PFSK-1 (cell line): Measurements from ENCODE around the gene STX1A.

Source experiments
- FOXP2 ChIP-seq: optimal IDR thresholded peaks from 2 replicates; pipeline ENCODE3; 2011; ENCODE audit warnings: borderline replicate concordance, control low read depth, inconsistent platforms; ENCODE audit not compliant: insufficient read depth; ENCODE audit errors: extremely low read length, extremely low read depth
- POLR2AphosphoS5 ChIP-seq: IDR thresholded peaks from 2 replicates; pipeline ENCODE4 v1.6.1; 2012; ENCODE audit warnings: low read depth, mild to moderate bottlenecking, control low read depth, low read length, moderate library complexity
- SIN3A ChIP-seq: IDR thresholded peaks from 2 replicates; pipeline ENCODE4 v1.6.1; 2012; ENCODE audit warnings: mild to moderate bottlenecking, low read length, moderate library complexity, borderline replicate concordance; ENCODE audit not compliant: insufficient read depth
- TAF1 ChIP-seq: IDR thresholded peaks from 2 replicates; pipeline ENCODE4 v1.6.1; 2012; ENCODE audit warnings: low read length, control low read depth, borderline replicate concordance; ENCODE audit not compliant: insufficient read depth
- TF ChIP-seq, protein P1 (sequence below), 2 experiments: IDR thresholded peaks; 2 replicates each; pipeline versions ENCODE4 v1.6.1 to v1.8.0; 2011 to 2012; ENCODE audit warnings: low read depth in 2 of 2, low read length in 2 of 2, control low read depth in 1 of 2, inconsistent platforms in 1 of 2, mild to moderate bottlenecking in 1 of 2, moderate library complexity in 1 of 2; ENCODE audit not compliant: insufficient read depth in 1 of 2

STX1A gene

DNA sequence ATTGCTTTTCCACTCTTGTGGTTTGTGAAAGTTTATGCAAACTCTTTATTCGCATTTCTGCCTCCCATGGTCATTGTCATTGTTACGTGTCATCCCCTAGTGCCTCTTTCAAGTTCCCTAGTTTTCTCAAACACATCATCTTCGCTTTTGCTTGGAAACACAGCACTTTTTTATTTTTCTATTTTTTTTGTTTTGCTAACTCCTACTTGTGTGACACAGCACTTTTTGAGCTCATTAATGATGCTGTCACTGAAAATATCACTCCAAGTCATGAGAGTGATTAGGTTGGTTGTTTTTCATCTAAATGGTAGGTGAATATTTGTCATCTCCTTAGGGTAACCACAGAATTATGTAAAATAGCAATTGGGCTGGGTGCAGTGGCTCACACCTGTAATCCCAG is 8.5 kb upstream of the STX1A start:
- TF ChIP-seq POLR2AphosphoS5: no peak

DNA sequence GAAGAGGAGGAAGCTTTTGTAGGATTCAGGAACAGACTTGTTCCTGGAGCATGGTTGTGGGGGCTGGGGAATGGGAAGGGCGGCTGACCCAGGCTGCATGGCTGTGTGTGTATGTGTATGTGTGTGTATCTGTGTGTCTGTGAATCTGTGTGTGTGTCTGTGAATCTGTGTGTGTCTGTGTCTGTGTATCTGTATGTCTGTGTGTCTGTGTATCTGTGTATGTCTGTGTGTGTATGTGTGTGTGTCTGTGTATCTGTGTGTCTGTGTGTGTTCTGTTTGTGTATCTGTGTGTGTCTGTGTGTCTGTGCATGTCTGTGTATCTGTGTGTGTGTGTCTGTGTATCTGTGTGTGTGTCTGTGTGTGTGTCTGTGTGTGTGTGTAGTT is 6.6 kb upstream of the STX1A start:
- TF ChIP-seq FOXP2 (no peak), POLR2AphosphoS5 (no peak), TAF1 (no peak), SIN3A (no peak)
- TF ChIP-seq, protein P1, sequence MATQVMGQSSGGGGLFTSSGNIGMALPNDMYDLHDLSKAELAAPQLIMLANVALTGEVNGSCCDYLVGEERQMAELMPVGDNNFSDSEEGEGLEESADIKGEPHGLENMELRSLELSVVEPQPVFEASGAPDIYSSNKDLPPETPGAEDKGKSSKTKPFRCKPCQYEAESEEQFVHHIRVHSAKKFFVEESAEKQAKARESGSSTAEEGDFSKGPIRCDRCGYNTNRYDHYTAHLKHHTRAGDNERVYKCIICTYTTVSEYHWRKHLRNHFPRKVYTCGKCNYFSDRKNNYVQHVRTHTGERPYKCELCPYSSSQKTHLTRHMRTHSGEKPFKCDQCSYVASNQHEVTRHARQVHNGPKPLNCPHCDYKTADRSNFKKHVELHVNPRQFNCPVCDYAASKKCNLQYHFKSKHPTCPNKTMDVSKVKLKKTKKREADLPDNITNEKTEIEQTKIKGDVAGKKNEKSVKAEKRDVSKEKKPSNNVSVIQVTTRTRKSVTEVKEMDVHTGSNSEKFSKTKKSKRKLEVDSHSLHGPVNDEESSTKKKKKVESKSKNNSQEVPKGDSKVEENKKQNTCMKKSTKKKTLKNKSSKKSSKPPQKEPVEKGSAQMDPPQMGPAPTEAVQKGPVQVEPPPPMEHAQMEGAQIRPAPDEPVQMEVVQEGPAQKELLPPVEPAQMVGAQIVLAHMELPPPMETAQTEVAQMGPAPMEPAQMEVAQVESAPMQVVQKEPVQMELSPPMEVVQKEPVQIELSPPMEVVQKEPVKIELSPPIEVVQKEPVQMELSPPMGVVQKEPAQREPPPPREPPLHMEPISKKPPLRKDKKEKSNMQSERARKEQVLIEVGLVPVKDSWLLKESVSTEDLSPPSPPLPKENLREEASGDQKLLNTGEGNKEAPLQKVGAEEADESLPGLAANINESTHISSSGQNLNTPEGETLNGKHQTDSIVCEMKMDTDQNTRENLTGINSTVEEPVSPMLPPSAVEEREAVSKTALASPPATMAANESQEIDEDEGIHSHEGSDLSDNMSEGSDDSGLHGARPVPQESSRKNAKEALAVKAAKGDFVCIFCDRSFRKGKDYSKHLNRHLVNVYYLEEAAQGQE (IDR thresholded peaks at IDR 0.05; ENCODE audit: insufficient read depth in 1 of 2, low read depth in 2 of 2, low read length in 2 of 2): no peak

DNA sequence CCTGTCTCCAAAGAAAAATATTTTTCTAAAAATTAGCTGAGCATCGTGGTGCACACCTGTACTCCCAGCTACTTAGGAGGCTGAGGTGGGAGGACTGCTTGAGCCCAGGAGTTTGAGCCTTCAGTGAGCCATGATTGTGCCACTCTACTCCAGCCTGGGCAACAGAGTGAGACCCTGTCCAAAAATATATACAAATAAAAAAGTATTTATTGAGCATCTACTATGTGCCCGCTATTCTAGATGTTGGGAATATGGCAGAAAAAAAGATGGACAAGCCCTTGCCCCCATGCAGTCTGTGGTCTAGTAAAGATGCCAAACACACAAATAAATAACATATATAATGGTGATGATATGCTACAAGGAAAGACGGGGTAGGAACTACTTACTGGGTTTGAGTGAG is 4.3 kb upstream of the STX1A start:
- no peak for TF ChIP-seq FOXP2

DNA sequence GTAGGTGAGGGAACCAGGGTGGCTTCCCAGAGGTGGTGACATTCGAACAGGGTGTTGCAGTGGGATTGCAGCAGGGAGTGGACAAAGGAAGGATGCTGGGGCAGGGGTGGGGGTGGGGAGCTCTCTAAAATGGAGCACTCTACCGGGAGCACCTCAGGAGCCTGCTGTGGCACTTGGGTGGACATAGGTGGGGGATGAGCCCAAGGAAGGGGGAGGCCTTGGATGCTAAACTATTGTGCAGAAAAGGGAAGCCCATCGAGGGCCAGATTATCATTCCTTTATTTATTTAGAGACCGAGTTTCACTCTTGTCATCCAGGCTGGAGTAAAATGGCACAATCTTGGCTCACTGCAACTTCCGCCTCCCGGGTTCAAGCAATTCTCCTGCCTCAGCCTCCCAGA is 3.3 kb upstream of the STX1A start:
- TF ChIP-seq SIN3A (no peak), TAF1 (no peak), POLR2AphosphoS5 (no peak), FOXP2 (no peak)
- TF ChIP-seq, protein P1 (IDR thresholded peaks at IDR 0.05; ENCODE audit: insufficient read depth in 1 of 2, low read depth in 2 of 2, low read length in 2 of 2): no peak

DNA sequence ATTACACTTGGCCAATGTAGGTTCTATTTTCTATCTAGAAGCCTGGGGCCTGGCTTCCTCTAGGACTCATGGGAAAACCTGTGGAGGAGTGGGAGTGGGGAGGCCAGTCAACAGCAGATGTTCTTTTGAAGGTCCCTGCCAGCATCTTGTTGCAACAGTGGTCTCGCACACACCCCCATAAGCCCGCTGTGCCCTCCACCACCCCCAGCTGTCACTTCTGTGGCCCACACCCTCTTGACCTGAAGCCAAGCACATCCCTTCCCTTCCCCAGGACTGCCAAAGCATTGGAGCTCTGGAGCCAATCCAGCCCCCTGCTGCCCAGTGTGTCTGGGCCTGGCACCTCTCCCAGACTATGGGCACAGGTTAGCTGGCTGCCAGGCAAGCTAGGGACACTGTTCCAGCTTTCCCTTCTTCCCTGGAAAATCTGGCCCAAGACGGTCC is 1.9 kb upstream of the STX1A start:
- TF ChIP-seq, protein P1 (IDR thresholded peaks at IDR 0.05; ENCODE audit: insufficient read depth in 1 of 2, low read depth in 2 of 2, low read length in 2 of 2): no peak
- TF ChIP-seq SIN3A (no peak), POLR2AphosphoS5 (no peak), FOXP2 (no peak), TAF1 (no peak)

DNA sequence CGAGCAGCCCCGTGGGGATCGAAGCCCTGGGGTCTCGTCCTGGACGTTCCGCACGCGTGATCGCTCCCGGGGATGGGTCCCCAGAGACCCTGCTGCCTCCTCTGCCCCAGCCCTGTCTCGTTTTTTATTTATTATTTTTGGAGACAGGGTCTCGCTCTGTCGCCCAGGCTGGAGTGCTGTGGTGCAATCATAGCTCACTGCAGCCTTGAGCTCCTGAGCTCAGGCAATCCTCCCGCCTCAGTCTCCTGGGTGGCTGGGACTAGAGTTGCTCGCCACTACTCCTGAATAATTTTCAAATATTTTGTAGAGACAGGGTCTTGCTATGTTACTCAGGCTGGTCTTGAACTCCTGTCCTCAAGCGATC is 319 bp upstream of the STX1A start:
- TF ChIP-seq POLR2AphosphoS5: no peak
- TF ChIP-seq FOXP2: no peak
- TF ChIP-seq, protein P1 (IDR thresholded peaks at IDR 0.05; ENCODE audit: insufficient read depth in 1 of 2, low read depth in 2 of 2, low read length in 2 of 2): no peak
- no peak for TF ChIP-seq TAF1
- TF ChIP-seq SIN3A: no peak
